ENCODE measurements around the gene SYNE1. TPM values are rescaled to one million over a fixed set of nuclear protein-coding genes. Genes with fewer than 3 reads are reported as not detected.
"Not testable (repeated sequence)": the region's sequence is repeated elsewhere in the genome, so short reads cannot be mapped to it uniquely, and the experiment has no call there.

Gene SYNE1
- total RNA-seq, 1 donor from 2014 or later, result 103 TPM

- DNase-seq (ENCODE audit: low spot score), result no peak
- intact Hi-C loops (cut with DNase I), result no loop called here
Measured at GRCh38 chr6:152457949-152458624, 179.1 kb downstream of the SYNE1 start.

GRCh38 chr6:152454003-152454402, 183.2 kb downstream of the SYNE1 start:
- DNase-seq (ENCODE audit: low spot score), result no peak
- intact Hi-C loops (cut with DNase I), result no loop called here

- DNase-seq (ENCODE audit: low spot score), result no peak
- intact Hi-C loops (cut with DNase I), result no loop called here
Measured at GRCh38 chr6:152453421-152453820, 183.7 kb downstream of the SYNE1 start.

DNA sequence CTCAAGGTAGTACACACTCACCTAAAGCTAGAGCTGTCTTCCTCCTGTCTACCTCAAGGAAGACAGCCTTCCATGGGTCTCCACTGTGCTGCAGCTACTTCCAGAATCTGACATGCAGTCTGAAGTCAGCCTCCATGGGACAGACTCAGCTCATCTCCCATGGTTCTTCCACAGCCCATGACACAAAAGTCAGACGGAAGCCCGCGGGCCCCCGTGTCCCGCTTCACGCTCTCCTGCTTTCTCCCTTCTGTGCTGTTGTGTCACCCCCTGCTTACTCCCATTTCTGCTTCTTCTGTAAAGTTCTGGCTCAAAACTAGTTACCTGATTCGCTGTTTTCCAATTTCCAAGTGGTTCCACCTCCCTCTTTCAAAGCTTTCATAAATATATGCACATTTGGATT, 184.5 kb downstream of the SYNE1 start:
- intact Hi-C loops (cut with DNase I), result no loop called here
- no peak for DNase-seq (ENCODE audit: low spot score)

DNA sequence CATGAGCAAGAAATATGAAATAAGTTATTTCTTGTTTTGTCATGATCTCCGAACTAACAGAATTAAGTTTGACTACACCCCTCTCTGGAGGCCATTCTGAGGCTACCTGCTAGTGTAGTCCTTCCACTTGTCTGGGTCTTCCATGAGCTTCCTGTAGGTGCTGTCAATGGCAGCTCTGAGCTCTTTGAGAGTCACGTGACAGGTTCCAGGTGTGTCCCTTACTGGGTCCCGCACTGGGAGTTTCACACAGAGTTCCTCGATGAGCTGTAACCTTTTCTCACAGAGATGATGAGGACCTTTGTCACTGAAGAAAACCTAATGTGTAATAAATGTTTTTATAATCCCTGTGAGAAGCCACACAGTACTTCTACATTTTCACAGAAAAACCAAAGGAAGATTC, 186.6 kb downstream of the SYNE1 start:
- intact Hi-C loops (cut with DNase I), result no loop called here
- DNase-seq (ENCODE audit: low spot score), result no peak

- intact Hi-C loops (cut with DNase I), result no loop called here
- DNase-seq (ENCODE audit: low spot score), result no peak
Measured at GRCh38 chr6:152441902-152442301, 195.3 kb downstream of the SYNE1 start.

DNA sequence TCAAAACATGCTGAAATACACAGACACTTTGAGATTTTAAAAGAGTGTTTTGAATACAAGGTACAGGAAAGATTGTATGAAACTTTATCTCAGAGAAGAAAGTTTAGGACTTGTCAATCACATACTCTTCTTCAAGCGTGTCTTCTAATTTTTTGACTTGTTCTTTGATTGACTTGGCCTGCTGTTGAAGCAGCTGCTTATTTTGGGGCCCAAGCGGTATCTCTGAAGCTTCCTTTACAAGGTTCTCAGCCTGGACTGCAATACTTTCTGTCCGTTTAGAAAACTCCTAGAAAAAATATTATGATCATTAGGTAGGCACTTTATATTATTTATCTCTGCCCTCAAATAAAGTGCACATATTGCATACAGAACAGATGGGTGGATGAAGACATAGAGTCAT, 201.3 kb downstream of the SYNE1 start:
- DNase-seq (ENCODE audit: low spot score), result no peak
- intact Hi-C loops (cut with DNase I), result no loop called here

GRCh38 chr6:152432758-152433157, 204.4 kb downstream of the SYNE1 start:
- intact Hi-C loops (cut with DNase I), result no loop called here
- DNase-seq (ENCODE audit: low spot score), result no peak

- intact Hi-C loops (cut with DNase I), result no loop called here
- no peak for DNase-seq (ENCODE audit: low spot score)
Measured at GRCh38 chr6:152428126-152428525, 209.0 kb downstream of the SYNE1 start.

- intact Hi-C loops (cut with DNase I), result no loop called here
- no peak for DNase-seq (ENCODE audit: low spot score)
Measured at GRCh38 chr6:152426276-152426675, 210.9 kb downstream of the SYNE1 start.

DNA sequence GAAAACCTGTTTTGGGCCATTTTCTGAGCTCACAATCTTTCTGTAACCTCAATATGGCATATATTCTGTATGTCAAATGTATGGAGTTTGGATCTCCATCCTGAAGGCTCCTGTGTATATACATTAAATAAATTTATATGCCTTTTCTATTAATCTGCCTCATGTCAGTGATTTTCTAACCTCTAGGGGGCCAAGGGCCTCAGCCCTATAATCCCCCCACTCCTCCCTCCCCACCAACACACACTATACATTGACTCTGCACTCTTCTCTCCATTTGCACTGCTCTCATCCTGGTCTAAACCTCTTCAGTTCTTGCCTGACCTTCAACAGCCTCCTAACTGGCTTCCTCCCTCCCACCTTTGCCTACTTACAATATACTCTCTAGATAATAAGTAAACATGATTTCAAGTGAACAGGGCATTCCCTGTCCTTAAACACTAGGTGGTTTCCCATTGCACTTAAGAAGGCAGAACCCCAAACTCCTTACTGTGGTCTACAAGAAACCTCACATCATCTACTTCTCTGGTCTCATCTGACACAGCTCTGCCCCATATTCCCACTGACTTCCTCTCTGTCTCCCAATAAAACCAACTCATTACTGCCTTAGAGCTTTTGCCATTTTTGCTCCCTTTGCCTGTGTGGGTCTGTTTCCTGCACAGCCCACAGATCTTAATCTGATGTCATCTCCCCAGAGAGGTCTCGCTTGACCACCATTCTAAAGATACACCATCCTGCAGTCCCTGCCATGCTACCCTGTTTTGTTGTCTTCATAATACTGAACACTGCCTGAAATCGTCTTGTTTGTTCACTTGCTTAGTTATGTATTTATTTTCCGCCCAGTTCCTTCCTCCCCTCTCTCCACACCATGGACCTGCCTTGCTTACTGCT, 213.7 kb downstream of the SYNE1 start:
- DNase-seq (ENCODE audit: low spot score), result no peak

GRCh38 chr6:152421496-152421895, 215.7 kb downstream of the SYNE1 start:
- intact Hi-C loops (cut with DNase I); DNase-seq (ENCODE audit: low spot score): not testable (repeated sequence)

More for the DNA sequence above, 213.7 kb downstream of the SYNE1 start:
- intact Hi-C loops (cut with DNase I), result no loop called here

GRCh38 chr6:152420696-152421095, 216.5 kb downstream of the SYNE1 start:
- intact Hi-C loops (cut with DNase I), result no loop called here
- no peak for DNase-seq (ENCODE audit: low spot score)

GRCh38 chr6:152418551-152418950, 218.6 kb downstream of the SYNE1 start:
- intact Hi-C loops (cut with DNase I), result no loop called here
- DNase-seq (ENCODE audit: low spot score), result no peak

DNA sequence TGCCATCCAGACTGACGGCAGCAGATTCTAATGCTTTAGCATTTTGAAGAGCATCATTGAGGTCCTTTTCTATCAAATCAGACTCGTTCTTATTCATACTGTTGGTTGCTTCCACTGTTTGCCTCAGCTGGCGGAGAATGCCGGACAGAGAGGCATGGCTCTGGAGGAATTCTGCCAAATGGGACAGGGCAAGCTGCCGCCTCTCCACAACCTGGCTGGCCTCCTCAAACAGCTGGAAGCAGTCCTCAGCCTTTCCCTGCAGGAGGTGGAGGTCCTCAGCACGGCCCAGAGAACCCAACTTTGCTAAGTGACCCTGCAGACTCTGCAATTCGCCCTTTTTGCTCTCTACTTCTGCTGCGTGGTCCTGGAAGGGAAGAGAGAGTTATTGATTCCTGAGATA, 220.5 kb downstream of the SYNE1 start:
- intact Hi-C loops (cut with DNase I), result no loop called here
- DNase-seq (ENCODE audit: low spot score), result no peak

- intact Hi-C loops (cut with DNase I), result no loop called here
- no peak for DNase-seq (ENCODE audit: low spot score)
Measured at GRCh38 chr6:152404936-152405595, 232.1 kb downstream of the SYNE1 start.

DNA sequence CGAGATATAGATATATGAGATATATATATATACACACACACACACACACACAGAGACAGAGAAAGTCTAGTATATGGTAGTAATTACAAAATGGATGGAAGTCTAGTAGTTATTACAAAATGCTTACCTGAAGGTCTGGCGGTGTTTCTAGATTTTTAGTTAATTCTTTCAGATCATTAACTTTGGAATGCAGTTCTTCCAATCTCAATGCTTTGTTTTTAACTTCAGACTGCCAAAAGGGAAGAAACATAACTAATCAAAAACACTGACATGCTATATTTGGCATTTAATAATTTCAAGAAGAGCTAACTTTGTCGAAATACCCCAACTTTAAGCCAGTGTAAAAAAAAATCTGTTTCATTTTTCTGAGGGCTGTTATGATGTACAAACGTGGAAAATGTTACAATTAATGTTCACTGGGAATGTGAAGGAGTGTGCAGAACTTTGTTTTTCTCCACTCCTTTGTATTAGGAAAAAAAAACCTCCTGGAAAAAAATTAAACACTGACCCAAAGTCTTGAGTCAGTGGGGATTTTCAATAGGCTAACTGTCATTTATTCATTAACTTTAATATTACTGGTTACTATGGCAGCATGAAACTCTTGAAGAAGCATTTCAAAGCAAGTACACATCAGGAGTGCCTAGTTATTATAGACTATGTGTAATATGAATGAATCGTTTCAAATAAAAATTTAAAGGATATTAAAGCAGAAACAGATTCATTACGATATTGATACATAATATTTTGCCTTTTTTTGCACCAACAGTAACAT, 232.9 kb downstream of the SYNE1 start:
- DNase-seq (ENCODE audit: low spot score), result no peak
- intact Hi-C loops (cut with DNase I), result no loop called here

- intact Hi-C loops (cut with DNase I), result no loop called here
Measured at GRCh38 chr6:152402791-152403190, 234.4 kb downstream of the SYNE1 start.

GRCh38 chr6:152401978-152402377, 235.2 kb downstream of the SYNE1 start:
- DNase-seq (ENCODE audit: low spot score), result no peak
- intact Hi-C loops (cut with DNase I), result no loop called here

More at GRCh38 chr6:152402791-152403190, 234.4 kb downstream of the SYNE1 start:
- DNase-seq (ENCODE audit: low spot score), result no peak

- intact Hi-C loops (cut with DNase I), result no loop called here
- DNase-seq (ENCODE audit: low spot score), result no peak
Measured at GRCh38 chr6:152399399-152399798, 237.8 kb downstream of the SYNE1 start.
